SH-SY5Y (cell line): ENCODE measurements around the gene HOXA6.

ENCODE experiments used
- GATA2 ChIP-seq: IDR thresholded peaks from 2 replicates; pipeline ENCODE4 v1.6.1; 2011; ENCODE audit warnings: mild to moderate bottlenecking, low read depth, low read length
- GATA3 ChIP-seq: IDR thresholded peaks from 2 replicates; pipeline ENCODE4 v1.6.1; 2011; ENCODE audit warnings: low read depth, mild to moderate bottlenecking, low read length, moderate library complexity

The HOXA6 gene

DNA sequence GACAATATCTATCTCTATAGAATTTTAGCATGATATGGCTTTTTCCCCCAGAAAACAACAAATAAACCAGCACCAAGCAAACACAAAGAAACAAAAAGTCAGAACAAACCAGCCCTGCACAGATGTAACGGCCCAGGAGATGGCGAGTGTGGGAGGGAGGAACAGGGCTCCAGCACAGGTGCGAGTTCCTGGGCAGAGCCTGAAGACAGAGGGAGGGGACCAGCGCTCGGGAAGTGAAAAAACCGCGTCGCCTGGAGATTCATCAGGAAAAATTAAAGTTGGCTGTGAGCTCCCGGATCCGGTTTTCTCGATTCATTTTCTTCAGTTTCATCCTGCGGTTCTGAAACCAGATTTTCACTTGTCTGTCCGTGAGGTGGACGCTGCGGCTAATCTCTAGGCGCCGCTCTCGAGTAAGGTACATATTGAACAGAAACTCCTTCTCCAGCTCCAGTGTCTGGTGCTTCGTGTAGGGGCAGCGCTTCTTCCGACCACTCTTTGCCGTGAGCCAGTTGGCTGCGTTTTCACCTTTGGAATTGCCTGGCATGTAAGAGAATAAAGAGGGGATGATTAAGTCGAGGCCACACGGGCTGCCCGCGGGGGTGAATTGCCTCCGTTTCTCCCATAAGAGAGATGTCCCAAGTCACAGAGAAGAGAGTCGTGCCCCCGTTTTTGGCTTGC lies 24.2 kb upstream of the HOXA6 start:
- TF ChIP-seq GATA3: no peak
- TF ChIP-seq GATA2: no peak

GRCh38 chr7:27171325-27171636 lies 23.7 kb upstream of the HOXA6 start:
- TF ChIP-seq GATA3 (no peak), GATA2 (no peak)

DNA sequence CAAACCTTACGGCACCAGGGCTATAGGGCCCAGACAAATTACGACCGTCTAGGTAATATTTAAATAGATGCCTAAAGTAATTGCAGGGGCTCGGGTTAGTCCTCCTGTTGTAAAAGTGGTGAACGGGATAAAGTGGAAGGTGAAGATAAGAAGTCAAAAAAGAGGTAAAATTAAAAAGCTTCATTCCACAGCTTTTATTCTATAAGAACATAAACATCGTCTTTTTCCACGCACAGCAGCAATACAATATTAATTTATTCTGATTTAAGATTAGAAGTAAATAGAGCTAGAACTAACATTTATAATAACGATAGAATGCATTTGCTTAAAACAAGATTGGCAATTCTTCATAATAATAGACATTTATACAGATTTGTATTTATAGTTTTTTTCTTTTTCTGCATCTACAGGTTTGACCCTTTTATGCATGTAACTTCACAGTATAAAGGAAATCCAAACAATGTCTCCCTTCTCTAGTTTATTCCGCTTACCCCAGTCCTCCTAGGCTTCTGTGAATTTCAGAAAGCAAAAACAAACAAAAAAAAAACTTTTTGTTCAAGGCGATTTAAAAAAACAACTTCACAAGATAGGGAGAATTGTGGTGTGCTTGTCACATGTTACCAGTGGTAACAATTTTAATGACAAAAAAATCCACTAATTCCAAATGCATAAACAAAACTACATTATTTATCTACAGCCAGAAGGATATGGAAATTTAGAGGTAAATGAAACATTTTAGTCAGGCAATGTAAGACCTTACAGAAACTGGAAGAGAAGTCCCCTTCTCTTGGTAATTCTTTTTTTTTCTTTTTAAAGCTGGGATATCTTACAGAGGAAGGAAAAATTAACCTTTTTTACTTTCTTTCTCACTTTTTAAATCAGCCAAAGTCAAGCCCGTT lies 23.1 kb upstream of the HOXA6 start:
- no peak for TF ChIP-seq GATA2
- TF ChIP-seq GATA3: no peak

DNA sequence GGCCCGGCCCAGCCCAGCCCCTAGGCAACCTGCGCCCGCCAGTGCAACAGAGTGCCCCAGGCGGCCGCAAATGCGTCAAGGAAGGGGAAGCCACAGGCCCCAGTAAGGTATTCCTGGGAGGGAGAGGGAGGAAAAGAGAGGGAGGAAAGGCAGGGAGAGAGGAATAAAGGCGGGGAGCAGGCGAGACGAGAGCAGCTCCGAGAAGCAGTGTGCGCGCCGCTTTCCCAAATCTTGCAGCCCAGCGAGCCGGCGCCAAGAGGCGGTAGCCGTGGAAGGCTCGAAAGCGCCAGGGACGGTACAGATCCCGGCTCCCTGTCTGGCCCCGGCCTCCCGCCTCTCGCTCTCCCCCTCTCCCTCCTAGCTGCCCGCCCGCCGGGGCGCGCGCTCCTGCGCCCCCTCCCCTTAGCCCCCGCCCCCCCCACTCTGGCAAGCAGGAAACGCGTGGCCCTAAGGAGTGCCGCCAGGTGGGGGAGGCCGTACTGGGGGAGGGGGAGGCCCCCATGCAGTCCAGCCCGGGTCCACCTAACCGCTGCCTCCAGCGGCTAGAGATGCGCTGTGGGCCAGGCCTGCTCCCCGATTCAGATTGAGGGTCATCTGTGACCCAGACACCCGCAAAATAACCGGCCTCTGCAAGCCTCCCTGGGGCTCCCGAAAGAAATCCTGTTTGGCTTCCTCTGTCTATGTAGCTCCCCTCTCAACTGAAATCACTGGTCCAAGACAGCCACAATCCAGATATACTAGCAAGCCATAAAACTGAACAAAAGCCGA lies 22.3 kb upstream of the HOXA6 start:
- no peak for TF ChIP-seq GATA3
- TF ChIP-seq GATA2: no peak

GRCh38 chr7:27168265-27168947 lies 20.8 kb upstream of the HOXA6 start:
- TF ChIP-seq GATA2 (peak; percentile 15; the same call in 1 of the 2 replicates), GATA3 (no peak)

DNA sequence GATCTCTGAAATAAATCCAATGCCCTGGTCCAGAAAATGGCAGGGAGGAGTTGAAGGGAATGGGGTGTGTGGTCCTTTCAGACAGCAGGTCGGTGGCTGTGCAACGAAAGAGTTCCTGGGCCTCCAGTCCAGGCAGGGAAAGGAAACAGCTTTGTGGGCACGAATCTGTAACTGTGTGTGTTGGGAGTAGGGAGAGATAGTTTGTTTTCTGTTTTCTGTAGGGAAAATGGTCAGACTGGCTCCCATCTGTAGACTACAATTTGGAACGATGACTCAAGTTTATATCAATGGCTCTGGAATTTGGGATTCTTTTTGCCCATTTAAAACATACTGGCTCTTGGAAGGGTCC lies 20.3 kb upstream of the HOXA6 start:
- TF ChIP-seq GATA3 (no peak), GATA2 (no peak)

- TF ChIP-seq GATA2 (no peak), GATA3 (no peak)
These were observed 19.2 kb upstream of the HOXA6 start for GRCh38 chr7:27166531-27167505.

DNA sequence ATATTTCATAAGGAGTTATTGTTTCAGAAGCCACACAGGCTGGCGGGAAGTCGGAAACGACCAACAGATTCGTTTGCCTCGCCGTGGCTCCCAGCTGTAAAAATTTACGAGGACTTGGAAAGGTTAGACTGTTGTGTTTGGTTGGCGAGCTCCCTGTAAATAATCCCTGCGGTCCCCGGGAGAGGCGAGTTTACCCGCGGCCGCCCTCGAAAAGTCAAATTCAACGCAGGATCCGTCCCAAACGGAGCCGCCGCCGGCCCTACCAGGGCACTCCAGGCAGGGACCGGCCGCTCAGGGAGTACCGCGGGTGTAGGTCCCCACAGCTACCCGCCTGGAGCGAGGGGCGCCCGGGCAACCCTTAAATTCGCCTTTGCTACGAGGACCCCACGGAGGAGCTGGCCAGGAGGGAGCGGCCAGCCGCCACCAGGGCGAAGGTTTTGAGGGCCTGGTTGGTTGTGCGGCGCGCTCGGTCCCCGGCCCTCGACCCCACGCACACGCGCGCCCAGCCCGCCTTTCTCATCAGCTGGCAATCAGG lies 18.5 kb upstream of the HOXA6 start:
- TF ChIP-seq GATA2 (no peak), GATA3 (no peak)

DNA sequence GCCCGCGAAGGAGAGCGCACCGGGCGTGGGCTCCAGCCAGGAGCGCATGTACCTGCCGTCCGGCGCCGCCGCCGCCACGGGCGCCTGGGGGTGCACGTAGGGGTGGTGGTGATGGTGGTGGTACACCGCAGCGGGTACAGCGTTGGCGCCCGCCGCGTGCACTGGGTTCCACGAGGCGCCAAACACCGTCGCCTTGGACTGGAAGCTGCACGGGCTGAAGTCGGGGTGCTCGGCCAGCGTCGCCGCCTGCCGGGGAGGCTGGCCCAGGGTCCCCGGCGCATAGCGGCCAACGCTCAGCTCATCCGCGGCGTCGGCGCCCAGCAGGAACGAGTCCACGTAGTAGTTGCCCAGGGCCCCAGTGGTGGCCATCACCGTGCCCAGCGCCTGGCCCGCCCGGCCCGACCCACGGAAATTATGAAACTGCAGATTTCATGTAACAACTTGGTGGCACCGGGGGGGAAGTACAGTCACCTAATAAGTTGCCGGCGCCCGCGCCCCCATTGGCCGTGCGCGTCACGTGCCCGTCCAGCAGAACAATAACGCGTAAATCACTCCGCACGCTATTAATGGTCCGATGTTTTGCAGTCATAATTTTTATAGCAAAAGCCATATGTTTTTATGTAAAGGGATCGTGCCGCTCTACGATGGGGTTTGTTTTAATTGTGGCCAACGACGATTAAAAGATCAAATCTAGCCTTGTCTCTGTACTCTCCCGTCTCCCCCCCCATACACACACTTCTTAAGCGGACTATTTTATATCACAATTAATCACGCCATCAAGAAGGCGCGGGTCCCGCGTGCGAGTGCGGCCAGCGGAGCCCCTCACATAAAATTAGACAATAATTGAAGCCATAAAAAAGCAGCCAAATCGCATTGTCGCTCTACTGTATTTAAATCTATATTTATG lies 17.8 kb upstream of the HOXA6 start, which contains the start of gene HOXA9:
HOXA9 (minus strand) TSS at position 449 of the 907 bp plus-strand sequence; CDS start at position 369, 80 bp downstream.
- TF ChIP-seq GATA2 (no peak), GATA3 (no peak)

DNA sequence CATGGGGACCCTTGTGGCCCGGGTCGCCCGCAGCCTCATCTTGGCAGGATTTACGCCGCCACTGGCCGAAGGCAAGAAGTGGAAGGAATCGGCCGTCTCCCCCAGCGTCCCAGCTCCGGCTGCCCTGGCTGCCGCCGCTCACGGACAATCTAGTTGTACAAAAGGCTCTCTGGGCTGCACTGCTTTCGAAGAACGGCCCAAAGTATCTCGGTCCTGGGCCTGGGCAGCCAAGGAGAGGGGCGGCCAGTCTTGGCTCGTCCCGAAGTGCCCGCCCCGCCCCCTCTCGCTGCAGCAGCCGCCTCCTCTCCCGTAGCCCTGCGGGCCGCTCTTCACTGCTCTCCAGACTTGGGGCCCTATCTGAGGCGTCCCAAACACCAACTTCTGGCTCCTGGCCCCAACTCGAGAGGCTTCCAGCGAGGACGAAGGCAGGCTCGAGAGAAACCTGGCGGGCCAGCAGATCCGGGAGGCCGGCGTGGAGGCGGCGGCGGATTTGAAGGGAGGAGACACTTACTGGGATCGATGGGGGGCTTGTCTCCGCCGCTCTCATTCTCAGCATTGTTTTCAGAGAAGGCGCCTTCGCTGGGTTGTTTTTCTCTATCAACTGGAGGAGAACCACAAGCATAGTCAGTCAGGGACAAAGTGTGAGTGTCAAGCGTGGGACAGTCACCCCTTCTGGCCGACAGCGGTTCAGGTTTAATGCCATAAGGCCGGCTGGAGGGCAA lies 17.0 kb upstream of the HOXA6 start:
- no peak for TF ChIP-seq GATA2
- no peak for TF ChIP-seq GATA3

- TF ChIP-seq GATA2: no peak
- TF ChIP-seq GATA3: no peak
These were observed 16.4 kb upstream of the HOXA6 start for GRCh38 chr7:27164045-27164366.
